Stomach (tissue), 4 donors: ENCODE data around the gene WIPF2.

ENCODE experiments used
- CTCF ChIP-seq, 7 experiments: fragments of 450-650 bp in 4 of 7; fragments of 200-600 bp in 3 of 7; sonication (generic) in 3 of 7; IDR thresholded peaks; one replicate each; pipeline ENCODE4 v1.5.1; 2016 to 2019; ENCODE audit warnings: antibody characterized with exemption in 7 of 7, control low read depth in 2 of 7, mild to moderate bottlenecking in 1 of 7
- POLR2A ChIP-seq, 4 donors: fragments of 450-650 bp; IDR thresholded peaks; one replicate each; pipeline ENCODE4 v1.6.1; 2016; ENCODE audit warnings: antibody characterized with exemption in 4 of 4, control low read depth in 2 of 4, mild to moderate bottlenecking in 1 of 4, moderate library complexity in 1 of 4

- TF ChIP-seq POLR2A (IDR thresholded peaks at IDR 0.05) = no peak
- no peak for TF ChIP-seq CTCF (IDR thresholded peaks at IDR 0.05)
Measured at GRCh38 chr17:40224718-40225550, 5.8 kb downstream of the WIPF2 start.
